Measurements from ENCODE around the gene H6PD.

DNA sequence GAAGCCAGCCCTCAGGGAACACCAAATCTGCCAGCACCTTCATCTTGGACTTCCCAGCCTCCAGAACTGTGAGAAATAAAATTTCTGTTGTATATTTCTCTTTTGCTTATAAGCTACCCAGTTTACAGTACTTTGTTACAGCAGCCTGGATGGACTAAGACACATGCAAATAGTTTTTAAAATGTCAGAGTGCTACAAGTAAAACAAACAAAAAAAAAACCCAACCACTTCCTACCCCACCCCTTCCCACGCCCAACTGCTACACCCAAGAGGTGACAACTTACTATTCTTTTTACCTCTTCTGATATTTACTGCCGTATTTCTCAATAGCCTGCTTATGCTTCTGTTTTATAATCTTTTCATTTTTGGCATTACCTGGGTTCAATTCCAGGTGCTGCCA, 49.5 kb downstream of the H6PD start:
- TF ChIP-seq, protein P1, sequence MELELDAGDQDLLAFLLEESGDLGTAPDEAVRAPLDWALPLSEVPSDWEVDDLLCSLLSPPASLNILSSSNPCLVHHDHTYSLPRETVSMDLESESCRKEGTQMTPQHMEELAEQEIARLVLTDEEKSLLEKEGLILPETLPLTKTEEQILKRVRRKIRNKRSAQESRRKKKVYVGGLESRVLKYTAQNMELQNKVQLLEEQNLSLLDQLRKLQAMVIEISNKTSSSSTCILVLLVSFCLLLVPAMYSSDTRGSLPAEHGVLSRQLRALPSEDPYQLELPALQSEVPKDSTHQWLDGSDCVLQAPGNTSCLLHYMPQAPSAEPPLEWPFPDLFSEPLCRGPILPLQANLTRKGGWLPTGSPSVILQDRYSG (tag; conservative IDR thresholded peaks at IDR 0.05; ENCODE audit: low read depth), result no peak
- TF ChIP-seq SIN3A (IDR thresholded peaks at IDR 0.05; ENCODE audit: borderline replicate concordance in 2 of 2, control insufficient read depth in 1 of 2, low read depth in 2 of 2, low read length in 2 of 2), result no peak
- no peak for TF ChIP-seq CTCF (IDR thresholded peaks at IDR 0.05 in 2 of 3, conservative IDR thresholded peaks at IDR 0.05 in 1 of 3; ENCODE audit: insufficient read depth in 2 of 3, low read depth in 1 of 3, low read length in 3 of 3)
- TF ChIP-seq TCF7L2 (IDR thresholded peaks at IDR 0.05; ENCODE audit: low read depth, low read length), result no peak
- TF ChIP-seq ZKSCAN3 (CRISPR knock-in tag; IDR thresholded peaks at IDR 0.05), result no peak
- no peak for TF ChIP-seq TAF1 (IDR thresholded peaks at IDR 0.05; ENCODE audit: control insufficient read depth, extremely low read depth, insufficient read depth, low read length, severe bottlenecking)
- TF ChIP-seq RAD21 (CRISPR knock-in tag; conservative IDR thresholded peaks at IDR 0.05 in 1 of 2, IDR thresholded peaks at IDR 0.05 in 1 of 2), result no peak
